CD4-positive, alpha-beta T cell treated with Interleukin-15 for 1 hour (primary cell): ENCODE measurements around the gene CDKN2B-AS1.
A peak's percentile ranks its signal among the peaks of the same experiment; 100 is the strongest.

Experiments
- DNase-seq: peaks from one replicate; pipeline ENCODE4 v3.0.0-alpha.2; 2020

Gene CDKN2B-AS1

GRCh38 chr9:21982861-21983560 lies 11.6 kb upstream of the CDKN2B-AS1 start:
- no peak for DNase-seq

- no peak for DNase-seq
Observed at GRCh38 chr9:21983561-21983935, 11.0 kb upstream of the CDKN2B-AS1 start.

GRCh38 chr9:21984101-21984500 lies 10.5 kb upstream of the CDKN2B-AS1 start:
- DNase-seq, result no peak

- DNase-seq, result no peak
Observed at GRCh38 chr9:21985964-21986667, 8.5 kb upstream of the CDKN2B-AS1 start.

GRCh38 chr9:21988056-21988990 lies 6.3 kb upstream of the CDKN2B-AS1 start:
- no peak for DNase-seq

GRCh38 chr9:21989440-21990189 lies 5.0 kb upstream of the CDKN2B-AS1 start:
- no peak for DNase-seq

- no peak for DNase-seq
Observed at GRCh38 chr9:21991072-21991959, 3.3 kb upstream of the CDKN2B-AS1 start.

- no peak for DNase-seq
Observed at GRCh38 chr9:21993007-21993406, 1.6 kb upstream of the CDKN2B-AS1 start.

- DNase-seq, result peak; percentile 62
Observed at GRCh38 chr9:21993893-21994555, 567 bp upstream of the CDKN2B-AS1 start, which contains the start of gene CDKN2A. Gene CDKN2A (minus strand): TSS chr9:21994392.

GRCh38 chr9:21995006-21995665 lies 545 bp downstream of the CDKN2B-AS1 start:
- DNase-seq, result peak; percentile 88

GRCh38 chr9:21995666-21996398 lies 1.2 kb downstream of the CDKN2B-AS1 start:
- peak; percentile 32 for DNase-seq

- no peak for DNase-seq
Observed at GRCh38 chr9:21996438-21996837, 1.8 kb downstream of the CDKN2B-AS1 start.

- DNase-seq, result no peak
Observed at GRCh38 chr9:21996858-21997257, 2.3 kb downstream of the CDKN2B-AS1 start.

GRCh38 chr9:21997480-21997879 lies 2.9 kb downstream of the CDKN2B-AS1 start:
- DNase-seq, result no peak

GRCh38 chr9:21998026-21998425 lies 3.4 kb downstream of the CDKN2B-AS1 start:
- DNase-seq, result no peak

GRCh38 chr9:22002038-22002437 lies 7.4 kb downstream of the CDKN2B-AS1 start:
- DNase-seq, result no peak

- no peak for DNase-seq
Observed at GRCh38 chr9:22005021-22005701, 10.6 kb downstream of the CDKN2B-AS1 start.

GRCh38 chr9:22005702-22006606 lies 11.4 kb downstream of the CDKN2B-AS1 start:
- no peak for DNase-seq
